Mucosa of descending colon (tissue), 3 donors: ENCODE measurements around the gene ANKFY1. TPM values are rescaled to one million over a fixed set of nuclear protein-coding genes. Genes with fewer than 3 reads are reported as not detected.

ENCODE experiments used
- ATAC-seq: fragments of 200-7000 bp; cut with Tn5 transposase; one replicate; pipeline ENCODE4 v1.9.1; 2020; ENCODE audit warnings: mild to moderate bottlenecking, moderate library complexity
- DNase-seq, 3 donors: peaks; one replicate each; pipeline ENCODE4 v3.0.0-alpha.2; 2020
- H3K36me3 ChIP-seq: fragments of 200-600 bp; one replicate; pipeline ENCODE4 v1.8.0; 2021; ENCODE audit warnings: low read depth, mild to moderate bottlenecking
- H3K4me1 ChIP-seq: fragments of 200-600 bp; one replicate; pipeline ENCODE4 v1.8.0; 2021; ENCODE audit warnings: low read depth, mild to moderate bottlenecking
- H3K4me3 ChIP-seq: fragments of 200-600 bp; one replicate; pipeline ENCODE4 v1.8.0; 2021; ENCODE audit warnings: mild to moderate bottlenecking
- H3K9me3 ChIP-seq: fragments of 200-600 bp; one replicate; pipeline ENCODE4 v1.8.0; 2021; ENCODE audit warnings: mild to moderate bottlenecking
- intact Hi-C, 2 donors: fragments of 100-400 bp; cut with DNase I in 1 of 2; cut with micrococcal nuclease in 1 of 2; formaldehyde crosslinking; loops; one replicate each; pipeline versions ENCODE4 v1.11.0 to v1.11.1; 2022; cut with DNase I, micrococcal nuclease
- total RNA-seq, 3 donors: library from RNA; stranded (reverse); fragmentation: NEBNext Ultra II Directional in 2 of 3; extraction: Animal tissue kit (Norgen Biotek cat#: 25700) in 2 of 3; gene quantifications; one replicate each; pipeline versions ENCODE4 v1.2.1 to v1.2.4, GENCODE V29; 2021 to 2023
- TF ChIP-seq, protein P1 (sequence below): fragments of 200-600 bp; IDR thresholded peaks from one replicate; pipeline ENCODE4 v1.8.0; 2022; ENCODE audit warnings: antibody characterized with exemption, mild to moderate bottlenecking
- donor health status: DM: no; HTN: no; CAD: no; lungs with moderate emphysema.
- donor health status: DM: no; HTN: no; CAD: no.
- donor health status: DM: no; HTN: yes; CAD: no.

The ANKFY1 gene
- total RNA-seq, 3 donors from 2014 or later: 52.0 to 94.3 (median 59.5) TPM

DNA sequence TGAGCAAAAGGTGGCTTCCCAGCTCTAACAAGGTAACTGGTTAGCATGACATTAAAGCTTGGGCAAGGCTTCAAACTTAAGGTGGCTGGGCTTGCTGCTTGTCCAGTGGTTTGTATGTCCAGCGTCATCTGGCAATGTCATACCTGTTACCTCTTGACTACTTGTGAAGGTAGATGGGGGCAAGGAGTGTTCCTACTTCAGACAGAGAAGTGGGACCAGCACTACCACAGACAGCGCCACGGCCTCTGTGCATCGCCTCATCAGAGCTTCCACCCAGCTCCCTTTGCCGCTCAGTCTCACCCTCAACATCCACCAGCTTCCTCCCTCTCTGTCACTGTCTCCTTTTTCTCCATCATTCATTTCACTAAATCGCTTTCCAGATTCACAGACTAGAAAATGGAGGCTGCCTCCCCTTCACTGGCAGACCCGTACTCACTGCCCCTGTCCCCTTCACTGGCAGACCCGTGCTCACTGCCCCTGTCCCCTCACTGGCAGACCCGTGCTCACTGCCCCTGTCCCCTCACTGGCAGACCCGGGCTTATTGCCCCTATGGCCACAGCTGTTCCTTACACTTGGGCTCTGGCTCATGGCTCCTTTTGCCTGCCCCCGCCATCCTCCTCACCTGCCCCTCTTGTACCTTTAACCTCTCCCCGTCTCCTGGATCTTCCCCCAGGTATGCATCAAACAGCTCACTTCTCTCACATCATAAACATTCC is 106.0 kb downstream of the ANKFY1 start:
- TF ChIP-seq, protein P1, sequence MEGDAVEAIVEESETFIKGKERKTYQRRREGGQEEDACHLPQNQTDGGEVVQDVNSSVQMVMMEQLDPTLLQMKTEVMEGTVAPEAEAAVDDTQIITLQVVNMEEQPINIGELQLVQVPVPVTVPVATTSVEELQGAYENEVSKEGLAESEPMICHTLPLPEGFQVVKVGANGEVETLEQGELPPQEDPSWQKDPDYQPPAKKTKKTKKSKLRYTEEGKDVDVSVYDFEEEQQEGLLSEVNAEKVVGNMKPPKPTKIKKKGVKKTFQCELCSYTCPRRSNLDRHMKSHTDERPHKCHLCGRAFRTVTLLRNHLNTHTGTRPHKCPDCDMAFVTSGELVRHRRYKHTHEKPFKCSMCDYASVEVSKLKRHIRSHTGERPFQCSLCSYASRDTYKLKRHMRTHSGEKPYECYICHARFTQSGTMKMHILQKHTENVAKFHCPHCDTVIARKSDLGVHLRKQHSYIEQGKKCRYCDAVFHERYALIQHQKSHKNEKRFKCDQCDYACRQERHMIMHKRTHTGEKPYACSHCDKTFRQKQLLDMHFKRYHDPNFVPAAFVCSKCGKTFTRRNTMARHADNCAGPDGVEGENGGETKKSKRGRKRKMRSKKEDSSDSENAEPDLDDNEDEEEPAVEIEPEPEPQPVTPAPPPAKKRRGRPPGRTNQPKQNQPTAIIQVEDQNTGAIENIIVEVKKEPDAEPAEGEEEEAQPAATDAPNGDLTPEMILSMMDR: no peak
- Histone ChIP-seq H3K9me3 (no peaks in the 10 kb centered on the region), H3K4me1 (no peaks in the 10 kb centered on the region), H3K4me3 (no peak overlapping the region), H3K36me3 (no peaks in the 10 kb centered on the region)
- ATAC-seq (no peak), DNase-seq (no peak)
- intact Hi-C loops: no loop called here

DNA sequence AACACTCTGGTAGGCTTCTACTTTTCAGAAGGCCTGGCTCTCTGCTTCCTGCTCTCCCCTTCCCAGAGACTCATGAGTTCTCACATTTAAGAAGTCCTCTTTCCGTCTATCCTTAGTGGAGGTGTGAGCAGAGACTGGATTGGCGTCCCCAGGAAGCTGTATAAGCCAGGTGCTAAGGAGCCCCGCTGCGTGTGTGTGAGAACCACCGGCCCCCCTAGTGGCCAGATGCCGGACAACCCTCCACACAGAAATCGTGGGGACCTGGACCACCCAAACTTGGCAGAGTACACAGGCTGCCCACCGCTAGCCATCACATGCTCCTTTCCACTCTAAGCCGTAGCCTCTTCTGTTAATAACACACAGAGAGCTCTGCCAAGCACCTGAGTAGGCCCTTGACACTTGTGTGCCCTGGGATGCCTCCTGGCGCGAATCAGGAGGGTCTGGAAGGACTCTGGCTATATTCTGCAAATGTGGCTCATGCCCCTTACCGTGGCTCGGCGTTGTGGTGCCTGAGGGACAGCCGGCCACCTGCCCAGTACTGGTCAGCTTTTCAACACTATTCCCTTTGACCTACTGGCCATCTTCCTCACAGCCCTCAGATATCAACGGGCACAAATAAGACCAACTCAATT is 106.9 kb downstream of the ANKFY1 start:
- Histone ChIP-seq H3K4me3 (no peak overlapping the region), H3K9me3 (no peaks in the 10 kb centered on the region), H3K36me3 (no peaks in the 10 kb centered on the region), H3K4me1 (no peaks in the 10 kb centered on the region)
- no peak for ATAC-seq
- TF ChIP-seq, protein P1: no peak
- intact Hi-C loops: no loop called here
- DNase-seq: no peak

DNA sequence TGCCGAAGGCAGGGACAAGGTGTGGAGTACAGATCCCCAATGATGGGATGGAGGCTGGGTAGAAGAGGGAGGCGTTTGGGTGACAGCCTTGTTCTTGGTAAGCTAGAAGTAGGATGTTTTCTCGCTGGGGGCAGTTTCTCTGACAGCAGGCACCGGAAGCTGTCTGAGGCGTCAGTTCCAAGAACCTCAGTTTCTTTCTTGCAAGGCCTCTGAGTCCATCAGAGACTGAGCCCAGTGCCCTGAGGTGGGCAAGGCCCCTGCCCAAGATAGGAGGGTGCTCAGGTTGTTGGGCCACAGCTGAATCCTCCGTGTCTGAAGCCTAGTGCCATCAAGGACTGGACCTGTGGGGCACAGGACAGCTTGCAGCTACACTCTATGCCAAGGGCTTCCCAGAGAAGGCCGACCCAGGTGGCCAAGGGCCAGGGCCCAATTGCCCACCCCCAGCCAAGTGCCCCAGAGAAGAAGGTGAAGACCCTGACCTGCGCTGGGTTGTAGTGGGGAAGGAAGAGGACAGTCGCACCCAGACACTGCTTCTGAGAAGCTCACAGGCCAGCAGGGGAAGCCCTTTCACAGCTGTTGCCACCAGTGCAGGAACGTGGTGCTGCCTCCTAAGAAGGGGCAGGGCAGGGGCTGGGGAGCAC is 107.7 kb downstream of the ANKFY1 start:
- intact Hi-C loops: no loop called here
- no peaks in the 10 kb centered on the region for H3K9me3 ChIP-seq
- DNase-seq (no peak), ATAC-seq (no peak)
- TF ChIP-seq, protein P1: no peak
- no peaks in the 10 kb centered on the region for H3K36me3 ChIP-seq
- H3K4me1 ChIP-seq: no peaks in the 10 kb centered on the region
- no peak overlapping the region for H3K4me3 ChIP-seq

DNA sequence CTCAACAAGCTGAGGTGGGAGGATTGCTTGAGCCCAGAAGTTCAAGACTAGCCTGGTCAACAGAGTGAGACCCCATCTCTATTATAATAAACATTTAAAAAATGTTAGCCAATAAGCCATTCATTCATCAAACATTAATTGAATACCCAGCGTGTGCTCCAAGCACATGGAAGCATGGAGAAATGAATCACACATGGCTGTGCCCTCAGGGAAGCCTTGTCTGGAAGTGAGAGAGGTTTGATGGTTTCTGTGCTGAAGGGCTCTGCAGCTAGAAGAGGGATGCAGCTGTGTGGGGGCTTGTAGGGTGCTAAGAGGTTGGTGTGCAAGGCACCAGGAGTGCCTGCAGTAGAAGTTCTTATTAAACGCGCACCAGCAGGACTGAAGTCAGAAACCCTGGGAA is 109.6 kb downstream of the ANKFY1 start:
- intact Hi-C loops: no loop called here
- DNase-seq (no peak), ATAC-seq (no peak)
- Histone ChIP-seq H3K9me3 (no peaks in the 10 kb centered on the region), H3K4me3 (no peak overlapping the region), H3K36me3 (no peaks in the 10 kb centered on the region), H3K4me1 (no peaks in the 10 kb centered on the region)
- TF ChIP-seq, protein P1: no peak

DNA sequence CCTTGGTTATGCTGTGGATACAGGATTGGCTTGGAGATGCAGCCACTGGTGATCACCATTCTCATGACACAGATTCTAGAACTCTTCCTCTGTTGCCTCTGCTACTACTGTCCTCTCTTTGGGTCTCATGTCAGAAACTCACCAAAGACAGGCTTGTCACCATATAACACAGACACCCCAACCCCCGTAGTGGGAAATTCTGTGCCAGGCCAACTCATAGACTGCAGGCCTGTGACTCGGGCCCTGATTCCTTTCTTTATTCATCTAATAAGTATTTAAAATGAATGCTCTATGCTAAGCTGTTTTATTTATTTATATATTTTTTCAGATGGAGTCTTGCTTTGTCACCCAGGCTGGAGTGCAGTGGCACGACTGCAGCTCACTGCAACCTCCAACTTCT is 111.3 kb downstream of the ANKFY1 start:
- TF ChIP-seq, protein P1: no peak
- no peaks in the 10 kb centered on the region for H3K36me3 ChIP-seq
- no peaks in the 10 kb centered on the region for H3K9me3 ChIP-seq
- DNase-seq (no peak), ATAC-seq (no peak)
- no peaks in the 10 kb centered on the region for H3K4me1 ChIP-seq
- intact Hi-C loops: no loop called here
- H3K4me3 ChIP-seq: no peak overlapping the region
